Mesenchymal stem cell (in vitro differentiated cells and primary cell): ENCODE data around the gene UBE2D2.
A peak's percentile ranks its signal among the peaks of the same experiment; 100 is the strongest.

Experiments used
- DNase-seq: peaks from one replicate; pipeline ENCODE4 v3.0.0-alpha.2; 2013
- H2AFZ ChIP-seq: one replicate; pipeline ENCODE4 v1.6.1; 2013; ENCODE audit warnings: low read depth, mild to moderate bottlenecking, control low read depth, inconsistent platforms, low read length, moderate library complexity
- H2AK5ac ChIP-seq: 2 replicates; pipeline ENCODE4 v1.6.1; 2013; ENCODE audit warnings: low read length, moderate library complexity, mild to moderate bottlenecking, inconsistent platforms; ENCODE audit not compliant: severe bottlenecking
- H2BK120ac ChIP-seq: one replicate; pipeline ENCODE4 v1.6.1; 2013; ENCODE audit warnings: low read depth, mild to moderate bottlenecking, inconsistent platforms, low read length, moderate library complexity
- H2BK12ac ChIP-seq, 2 experiments: one replicate each; pipeline ENCODE4 v1.6.1; 2013; ENCODE audit warnings: inconsistent platforms in 2 of 2, low read length in 2 of 2, mild to moderate bottlenecking in 2 of 2, moderate library complexity in 2 of 2, control low read depth in 1 of 2
- H2BK15ac ChIP-seq: one replicate; pipeline ENCODE4 v1.6.1; 2013; ENCODE audit warnings: mild to moderate bottlenecking, low read depth, inconsistent platforms; ENCODE audit not compliant: poor library complexity, severe bottlenecking
- H2BK5ac ChIP-seq: 2 replicates; pipeline ENCODE4 v1.6.1; 2013; ENCODE audit warnings: low read depth, mild to moderate bottlenecking, low read length, control low read depth, inconsistent platforms; ENCODE audit not compliant: poor library complexity, severe bottlenecking
- H3K14ac ChIP-seq, 2 experiments: one replicate each; pipeline ENCODE4 v1.6.1; 2013; ENCODE audit warnings: inconsistent platforms in 2 of 2, low read length in 2 of 2, control low read depth in 1 of 2, mild to moderate bottlenecking in 1 of 2, moderate library complexity in 1 of 2
- H3K18ac ChIP-seq, 2 experiments: one replicate each; pipeline ENCODE4 v1.6.1; 2013; ENCODE audit warnings: inconsistent platforms in 2 of 2, low read length in 2 of 2, control low read depth in 1 of 2, low read depth in 1 of 2, mild to moderate bottlenecking in 1 of 2
- H3K23ac ChIP-seq, 2 experiments: one replicate each; pipeline ENCODE4 v1.6.1; 2013; ENCODE audit warnings: inconsistent platforms in 2 of 2, low read length in 2 of 2, mild to moderate bottlenecking in 2 of 2, moderate library complexity in 2 of 2, control low read depth in 1 of 2
- H3K27ac ChIP-seq: 2 replicates; pipeline ENCODE4 v1.5.1; 2013; ENCODE audit warnings: mild to moderate bottlenecking, moderate library complexity, low read length, control low read depth, inconsistent platforms; ENCODE audit not compliant: poor library complexity, severe bottlenecking
- H3K27me3 ChIP-seq, 2 experiments: 2 replicates each; pipeline versions ENCODE4 v1.6.1 to v1.7.0; 2013; ENCODE audit warnings: low read length in 2 of 2, mild to moderate bottlenecking in 2 of 2, moderate library complexity in 2 of 2, control low read depth in 1 of 2, inconsistent platforms in 1 of 2; ENCODE audit not compliant: control insufficient read depth in 1 of 2, insufficient read depth in 1 of 2
- H3K36me3 ChIP-seq, 2 experiments: 2 replicates each; pipeline versions ENCODE4 v1.6.1 to v1.7.0; 2013; ENCODE audit warnings: low read length in 2 of 2, control low read depth in 1 of 2, inconsistent platforms in 1 of 2, low read depth in 1 of 2, mild to moderate bottlenecking in 1 of 2; ENCODE audit not compliant: insufficient read depth in 2 of 2, control insufficient read depth in 1 of 2
- H3K4ac ChIP-seq, 2 experiments: one replicate each; pipeline ENCODE4 v1.6.1; 2013; ENCODE audit warnings: inconsistent platforms in 2 of 2, low read length in 2 of 2, mild to moderate bottlenecking in 2 of 2, moderate library complexity in 2 of 2, control low read depth in 1 of 2, low read depth in 1 of 2
- H3K4me1 ChIP-seq: 2 replicates; pipeline ENCODE4 v1.6.1; 2013; ENCODE audit warnings: low read depth, low read length, control low read depth; ENCODE audit not compliant: control insufficient read depth, insufficient read depth
- H3K4me2 ChIP-seq: 2 replicates; pipeline ENCODE4 v1.6.1; 2013; ENCODE audit warnings: low read length, mild to moderate bottlenecking, inconsistent platforms; ENCODE audit not compliant: poor library complexity, severe bottlenecking
- H3K4me3 ChIP-seq, 2 experiments: 2 replicates each; pipeline versions ENCODE4 v1.5.1 to v1.7.0; 2013; ENCODE audit warnings: low read length in 2 of 2, mild to moderate bottlenecking in 2 of 2, control low read depth in 1 of 2, low read depth in 1 of 2; ENCODE audit not compliant: insufficient read depth in 1 of 2
- H3K79me1 ChIP-seq: replicated peaks from 2 replicates; pipeline ENCODE4 v1.6.1; 2013; ENCODE audit warnings: mild to moderate bottlenecking, control low read depth, low read length, inconsistent platforms; ENCODE audit not compliant: poor library complexity, severe bottlenecking
- H3K9ac ChIP-seq: 2 replicates; pipeline ENCODE4 v1.7.0; 2013; ENCODE audit warnings: mild to moderate bottlenecking, low read length, moderate library complexity
- H3K9me3 ChIP-seq: 2 replicates; pipeline ENCODE4 v1.7.0; 2013; ENCODE audit warnings: mild to moderate bottlenecking, low read length; ENCODE audit not compliant: control insufficient read depth
- H4K8ac ChIP-seq: one replicate; pipeline ENCODE4 v1.6.1; 2013; ENCODE audit warnings: inconsistent platforms, mild to moderate bottlenecking, low read length, moderate library complexity
- H4K91ac ChIP-seq: one replicate; pipeline ENCODE4 v1.6.1; 2013; ENCODE audit warnings: mild to moderate bottlenecking, low read length, inconsistent platforms
- WGBS: methylation state at CpG from one replicate; pipeline ENCODE4 v1.1.7; 2013; ENCODE audit warnings: mixed read lengths; 5-methylcytosine and 5-hydroxymethylcytosine counted together

Gene UBE2D2

DNA sequence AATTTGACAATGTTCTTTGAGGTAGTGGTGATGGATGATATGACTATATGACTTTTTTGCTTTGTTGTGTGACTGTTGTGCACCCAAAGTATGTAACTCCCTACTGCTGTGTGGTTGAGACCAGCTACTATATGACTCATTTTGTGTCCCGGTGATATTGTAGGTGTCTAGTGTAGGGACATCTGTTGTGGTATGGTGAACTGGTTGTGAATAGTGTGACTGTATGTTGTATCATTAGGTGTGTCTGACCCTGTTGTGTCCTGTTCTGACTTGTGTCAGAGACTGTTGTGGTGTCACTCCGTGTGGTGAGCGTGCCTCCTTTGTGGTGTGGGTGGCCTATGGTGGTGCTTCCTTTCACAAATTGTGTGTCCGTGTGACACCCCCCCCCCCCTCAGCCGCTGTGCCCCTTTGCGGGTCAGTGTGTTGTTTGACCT is 75.9 kb downstream of the UBE2D2 start:
- no peaks in the 10 kb centered on the region for H3K27me3 ChIP-seq
- H3K4me1 ChIP-seq = peaks cover 63% of the 10 kb centered on the region
- 2% methylated on average over 2 of the region's 6 CpGs for WGBS
- peak overlapping the region in 1 of 2 experiments; percentile 22 for H3K14ac ChIP-seq
- peak; percentile 75 for DNase-seq
- H3K23ac ChIP-seq = no peak overlapping the region
- peak overlapping the region; percentile 69 to 83 for H2BK12ac ChIP-seq
- peaks cover 7 to 8% of the 10 kb centered on the region in 2 experiments for H3K36me3 ChIP-seq
- H4K8ac ChIP-seq = peak overlapping the region; percentile 85
- H2AK5ac ChIP-seq = peak overlapping the region; percentile 51
- peak overlapping the region; percentile 59 for H3K4me2 ChIP-seq
- no peak overlapping the region for H2AFZ ChIP-seq
- peak overlapping the region; percentile 34 for H2BK120ac ChIP-seq
- H4K91ac ChIP-seq = peak overlapping the region; percentile 95
- H3K79me1 ChIP-seq = peaks cover 16% of the 10 kb centered on the region
- no peak overlapping the region for H2BK15ac ChIP-seq
- H3K27ac ChIP-seq = peak overlapping the region; percentile 55
- peak overlapping the region; percentile 42 to 52 for H3K4ac ChIP-seq
- H3K18ac ChIP-seq = peak overlapping the region; percentile 86
- no peaks in the 10 kb centered on the region for H3K9me3 ChIP-seq
- H2BK5ac ChIP-seq = no peak overlapping the region
- peak overlapping the region; percentile 74 for H3K9ac ChIP-seq
- peak overlapping the region in 1 of 2 experiments; percentile 68 for H3K4me3 ChIP-seq

GRCh38 chr5:139637438-139638089 is 76.4 kb downstream of the UBE2D2 start:
- peak overlapping the region; percentile 94 to 95 for H3K18ac ChIP-seq
- WGBS = under 1% methylated on average over 47 of the region's 62 CpGs
- peak overlapping the region; percentile 93 for H2AK5ac ChIP-seq

GRCh38 chr5:139638090-139638735 is 77.1 kb downstream of the UBE2D2 start:
- 7% methylated on average over 21 of the region's 23 CpGs for WGBS
- Histone ChIP-seq H3K36me3 (peaks cover 0 to 5% of the 10 kb centered on the region in 2 experiments), H3K9ac (peak overlapping the region; percentile 92)

More at GRCh38 chr5:139637438-139638089, 76.4 kb downstream of the UBE2D2 start:
- H3K9me3 ChIP-seq = no peaks in the 10 kb centered on the region
- peak overlapping the region; percentile 82 for H2BK5ac ChIP-seq
- H3K36me3 ChIP-seq = peaks cover 1 to 5% of the 10 kb centered on the region in 2 experiments
- no peak overlapping the region for H3K23ac ChIP-seq
- H2BK15ac ChIP-seq = peak overlapping the region; percentile 97
- H2AFZ ChIP-seq = peak overlapping the region; percentile 47
- peaks cover 16% of the 10 kb centered on the region for H3K79me1 ChIP-seq
- peak overlapping the region; percentile 96 for H2BK120ac ChIP-seq
- peak overlapping the region in 1 of 2 experiments; percentile 85 for H3K14ac ChIP-seq
- peak overlapping the region; percentile 97 for H4K91ac ChIP-seq
- peaks cover 68% of the 10 kb centered on the region for H3K4me1 ChIP-seq
- no peaks in the 10 kb centered on the region for H3K27me3 ChIP-seq
- peak overlapping the region; percentile 33 to 68 for H3K4me3 ChIP-seq
- H3K4me2 ChIP-seq = peak overlapping the region; percentile 59
- peak overlapping the region; percentile 91 to 95 for H3K4ac ChIP-seq
- H3K9ac ChIP-seq = peak overlapping the region; percentile 92
- peak overlapping the region; percentile 96 for H4K8ac ChIP-seq
- H3K27ac ChIP-seq = peak overlapping the region; percentile 97
- peak; percentile 90 for DNase-seq
- H2BK12ac ChIP-seq = peak overlapping the region; percentile 87 to 98

More at GRCh38 chr5:139638090-139638735, 77.1 kb downstream of the UBE2D2 start:
- Histone ChIP-seq H3K4ac (peak overlapping the region; percentile 91 to 95), H2BK5ac (peak overlapping the region; percentile 82), H2AFZ (peak overlapping the region; percentile 47), H3K79me1 (peaks cover 16% of the 10 kb centered on the region), H3K27me3 (no peaks in the 10 kb centered on the region), H2BK120ac (peak overlapping the region; percentile 96), H3K27ac (peak overlapping the region; percentile 97), H2BK12ac (peak overlapping the region in 1 of 2 experiments; percentile 85), H3K4me1 (peaks cover 75% of the 10 kb centered on the region), H3K18ac (peak overlapping the region; percentile 94 to 95), H2AK5ac (peak overlapping the region; percentile 93), H2BK15ac (peak overlapping the region; percentile 77), H3K9me3 (no peaks in the 10 kb centered on the region), H3K23ac (peak overlapping the region in 1 of 2 experiments; percentile 63), H3K4me3 (peak overlapping the region; percentile 28 to 68), H3K4me2 (peak overlapping the region; percentile 59), H4K91ac (peak overlapping the region; percentile 96), H3K14ac (peak overlapping the region in 1 of 2 experiments; percentile 85), H4K8ac (peak overlapping the region; percentile 96)
- DNase-seq = peak; percentile 93
